T-helper 2 cell treated with Interferon-gamma antibody and Interleukin-4, amounts not matched to agents 5 μg/mL and 100 μg/mL, for 36 hours (primary cell): ENCODE results near the gene LHX3.

ENCODE experiments used
- DNase-seq: peaks from one replicate; pipeline ENCODE4 v3.0.0; 2021; ENCODE audit warnings: low spot score
- H3K27ac Mint-ChIP-seq: one replicate; pipeline ENCODE4 v1.8.0; 2021; ENCODE audit warnings: mild to moderate bottlenecking, mixed read lengths
- H3K27me3 Mint-ChIP-seq: one replicate; pipeline ENCODE4 v1.8.0; 2021; ENCODE audit warnings: low read depth, mixed read lengths
- H3K36me3 Mint-ChIP-seq: one replicate; pipeline ENCODE4 v1.8.0; 2021; ENCODE audit warnings: low read depth, mixed read lengths
- H3K4me1 Mint-ChIP-seq: one replicate; pipeline ENCODE4 v1.8.0; 2021; ENCODE audit warnings: low read depth, mixed read lengths
- H3K4me3 Mint-ChIP-seq: one replicate; pipeline ENCODE4 v1.8.0; 2022; ENCODE audit warnings: mild to moderate bottlenecking, moderate library complexity, mixed read lengths
- H3K9me3 Mint-ChIP-seq: one replicate; pipeline ENCODE4 v1.8.0; 2021; ENCODE audit warnings: mixed read lengths

The LHX3 gene

GRCh38 chr9:136226680-136227407 is 21.9 kb upstream of the LHX3 start:
- H3K27me3 Mint-ChIP-seq, result no peaks in the 10 kb centered on the region
- H3K36me3 Mint-ChIP-seq, result peaks cover 20% of the 10 kb centered on the region
- no peak overlapping the region for H3K27ac Mint-ChIP-seq
- H3K4me1 Mint-ChIP-seq, result peaks cover 17% of the 10 kb centered on the region
- no peak overlapping the region for H3K4me3 Mint-ChIP-seq
- H3K9me3 Mint-ChIP-seq, result no peaks in the 10 kb centered on the region
- DNase-seq, result no peak

- Mint-ChIP-seq H3K9me3 (no peaks in the 10 kb centered on the region), H3K36me3 (peaks cover 22% of the 10 kb centered on the region), H3K4me1 (peaks cover 10% of the 10 kb centered on the region), H3K4me3 (no peak overlapping the region), H3K27me3 (no peaks in the 10 kb centered on the region), H3K27ac (no peak overlapping the region)
- peak; percentile 39 for DNase-seq
Measured at GRCh38 chr9:136225748-136226679, 21.1 kb upstream of the LHX3 start.

GRCh38 chr9:136225366-136225747 is 20.4 kb upstream of the LHX3 start:
- no peak overlapping the region for H3K27ac Mint-ChIP-seq
- H3K4me3 Mint-ChIP-seq, result no peak overlapping the region
- no peaks in the 10 kb centered on the region for H3K9me3 Mint-ChIP-seq
- H3K36me3 Mint-ChIP-seq, result peaks cover 19% of the 10 kb centered on the region
- no peaks in the 10 kb centered on the region for H3K27me3 Mint-ChIP-seq
- H3K4me1 Mint-ChIP-seq, result peaks cover 6% of the 10 kb centered on the region
- no peak for DNase-seq

- no peak for DNase-seq
- Mint-ChIP-seq H3K9me3 (no peaks in the 10 kb centered on the region), H3K27ac (no peak overlapping the region), H3K36me3 (peaks cover 19% of the 10 kb centered on the region), H3K27me3 (no peaks in the 10 kb centered on the region), H3K4me3 (no peak overlapping the region), H3K4me1 (peaks cover 4% of the 10 kb centered on the region)
Measured at GRCh38 chr9:136223871-136224640, 19.1 kb upstream of the LHX3 start.

- Mint-ChIP-seq H3K36me3 (peaks cover 17% of the 10 kb centered on the region), H3K27me3 (no peaks in the 10 kb centered on the region), H3K4me1 (peaks cover under 1% of the 10 kb centered on the region), H3K27ac (no peak overlapping the region), H3K9me3 (no peaks in the 10 kb centered on the region), H3K4me3 (no peak overlapping the region)
- no peak for DNase-seq
Measured at GRCh38 chr9:136222906-136223285, 18.0 kb upstream of the LHX3 start.

- Mint-ChIP-seq H3K9me3 (no peaks in the 10 kb centered on the region), H3K4me3 (no peak overlapping the region), H3K36me3 (peaks cover 16% of the 10 kb centered on the region), H3K4me1 (no peaks in the 10 kb centered on the region), H3K27ac (no peak overlapping the region), H3K27me3 (no peaks in the 10 kb centered on the region)
- no peak for DNase-seq
Measured at GRCh38 chr9:136222166-136222905, 17.4 kb upstream of the LHX3 start.

GRCh38 chr9:136220017-136220729 is 15.2 kb upstream of the LHX3 start:
- peak overlapping the region; percentile 65 for H3K27ac Mint-ChIP-seq
- H3K4me3 Mint-ChIP-seq, result no peak overlapping the region
- DNase-seq, result no peak
- no peaks in the 10 kb centered on the region for H3K9me3 Mint-ChIP-seq
- H3K36me3 Mint-ChIP-seq, result peaks cover 25% of the 10 kb centered on the region
- no peaks in the 10 kb centered on the region for H3K27me3 Mint-ChIP-seq
- H3K4me1 Mint-ChIP-seq, result no peaks in the 10 kb centered on the region

GRCh38 chr9:136219276-136219675 is 14.3 kb upstream of the LHX3 start:
- no peak overlapping the region for H3K27ac Mint-ChIP-seq
- H3K9me3 Mint-ChIP-seq, result no peaks in the 10 kb centered on the region
- no peak for DNase-seq
- no peaks in the 10 kb centered on the region for H3K27me3 Mint-ChIP-seq
- no peak overlapping the region for H3K4me3 Mint-ChIP-seq
- peaks cover 31% of the 10 kb centered on the region for H3K36me3 Mint-ChIP-seq
- H3K4me1 Mint-ChIP-seq, result no peaks in the 10 kb centered on the region

- Mint-ChIP-seq H3K4me3 (no peak overlapping the region), H3K36me3 (peaks cover 35% of the 10 kb centered on the region), H3K4me1 (no peaks in the 10 kb centered on the region), H3K9me3 (peaks cover 3% of the 10 kb centered on the region), H3K27me3 (no peaks in the 10 kb centered on the region), H3K27ac (no peak overlapping the region)
- no peak for DNase-seq
Measured at GRCh38 chr9:136218673-136219072, 13.7 kb upstream of the LHX3 start.

- Mint-ChIP-seq H3K4me1 (no peaks in the 10 kb centered on the region), H3K27me3 (no peaks in the 10 kb centered on the region), H3K9me3 (peaks cover 4% of the 10 kb centered on the region), H3K27ac (no peak overlapping the region), H3K36me3 (peaks cover 38% of the 10 kb centered on the region), H3K4me3 (no peak overlapping the region)
- no peak for DNase-seq
Measured at GRCh38 chr9:136218271-136218670, 13.3 kb upstream of the LHX3 start.

GRCh38 chr9:136216541-136217244 is 11.8 kb upstream of the LHX3 start:
- Mint-ChIP-seq H3K9me3 (peaks cover 4% of the 10 kb centered on the region), H3K4me3 (no peak overlapping the region), H3K27me3 (no peaks in the 10 kb centered on the region), H3K27ac (no peak overlapping the region), H3K4me1 (no peaks in the 10 kb centered on the region), H3K36me3 (peaks cover 38% of the 10 kb centered on the region)
- no peak for DNase-seq

GRCh38 chr9:136213733-136214132 is 8.8 kb upstream of the LHX3 start:
- no peak for DNase-seq
- H3K4me3 Mint-ChIP-seq, result no peak overlapping the region
- peaks cover 34% of the 10 kb centered on the region for H3K36me3 Mint-ChIP-seq

More at GRCh38 chr9:136213733-136214132, 8.8 kb upstream of the LHX3 start:
- no peaks in the 10 kb centered on the region for H3K27me3 Mint-ChIP-seq
- peaks cover 4% of the 10 kb centered on the region for H3K9me3 Mint-ChIP-seq
- H3K4me1 Mint-ChIP-seq, result no peaks in the 10 kb centered on the region
- no peak overlapping the region for H3K27ac Mint-ChIP-seq
